Measurements from ENCODE around the gene ZNF609.
"Not testable (repeated sequence)": the region's sequence is repeated elsewhere in the genome, so short reads cannot be mapped to it uniquely, and the experiment has no call there.

ZNF609 gene

GRCh38 chr15:64459066-64459781 is 1.2 kb upstream of the ZNF609 start:
- no peak for DNase-seq

- DNase-seq = peak; percentile 14 to 40
Observed at GRCh38 chr15:64460724-64461720, 644 bp downstream of the ZNF609 start.

GRCh38 chr15:64461721-64462162 is 1.4 kb downstream of the ZNF609 start:
- DNase-seq = peak in 1 of 2 experiments; percentile 7

GRCh38 chr15:64462492-64462891 is 2.1 kb downstream of the ZNF609 start:
- no peak for DNase-seq

- no peak for DNase-seq
Observed at GRCh38 chr15:64464276-64465005, 4.1 kb downstream of the ZNF609 start.

GRCh38 chr15:64466408-64467141 is 6.2 kb downstream of the ZNF609 start:
- DNase-seq = no peak

- DNase-seq = no peak
Observed at GRCh38 chr15:64472161-64472560, 11.8 kb downstream of the ZNF609 start.

- DNase-seq = no peak
Observed at GRCh38 chr15:64474846-64475245, 14.5 kb downstream of the ZNF609 start.

- no peak for DNase-seq
Observed at GRCh38 chr15:64476550-64476949, 16.2 kb downstream of the ZNF609 start.

GRCh38 chr15:64478863-64479262 is 18.5 kb downstream of the ZNF609 start:
- DNase-seq = no peak

- no peak for DNase-seq
Observed at GRCh38 chr15:64480891-64481290, 20.5 kb downstream of the ZNF609 start.

- no peak for DNase-seq
Observed at GRCh38 chr15:64483749-64484148, 23.4 kb downstream of the ZNF609 start.

- no peak for DNase-seq
Observed at GRCh38 chr15:64485796-64486195, 25.4 kb downstream of the ZNF609 start.

- DNase-seq = no peak
Observed at GRCh38 chr15:64490598-64491259, 30.4 kb downstream of the ZNF609 start.

- DNase-seq = no peak
Observed at GRCh38 chr15:64493641-64494040, 33.3 kb downstream of the ZNF609 start.

GRCh38 chr15:64495968-64496367 is 35.6 kb downstream of the ZNF609 start:
- DNase-seq = not testable (repeated sequence)

- no peak for DNase-seq
Observed at GRCh38 chr15:64500695-64501395, 40.5 kb downstream of the ZNF609 start.

GRCh38 chr15:64501396-64501715 is 41.0 kb downstream of the ZNF609 start:
- DNase-seq = no peak

GRCh38 chr15:64502151-64502550 is 41.8 kb downstream of the ZNF609 start:
- DNase-seq = no peak

- no peak for DNase-seq
Observed at GRCh38 chr15:64502551-64502950, 42.2 kb downstream of the ZNF609 start.

- DNase-seq = no peak
Observed at GRCh38 chr15:64503197-64503596, 42.8 kb downstream of the ZNF609 start.
